Trophoblast cell (in vitro differentiated cells and primary cell): Measurements from ENCODE around the gene KIAA0930.

Experiments used
- DNase-seq, 2 donors: peaks; one replicate each; pipeline ENCODE4 v3.0.0-alpha.2; 2016
- H2AFZ ChIP-seq: 2 replicates; pipeline ENCODE4 v1.6.1; 2013; ENCODE audit warnings: low read length, moderate library complexity, mild to moderate bottlenecking; ENCODE audit not compliant: insufficient read depth, poor library complexity
- H2AK5ac ChIP-seq: 2 replicates; pipeline ENCODE4 v1.6.1; 2013; ENCODE audit warnings: mild to moderate bottlenecking, low read length
- H2BK120ac ChIP-seq: 2 replicates; pipeline ENCODE4 v1.6.1; 2013; ENCODE audit warnings: low read length, mild to moderate bottlenecking, moderate library complexity; ENCODE audit not compliant: insufficient read depth, poor library complexity
- H2BK12ac ChIP-seq: 2 replicates; pipeline ENCODE4 v1.6.1; 2013; ENCODE audit warnings: mild to moderate bottlenecking, low read length, moderate library complexity
- H2BK5ac ChIP-seq: 2 replicates; pipeline ENCODE4 v1.6.1; 2013; ENCODE audit warnings: low read length, low read depth, moderate library complexity, mild to moderate bottlenecking; ENCODE audit not compliant: poor library complexity
- H3K14ac ChIP-seq: 2 replicates; pipeline ENCODE4 v1.6.1; 2013; ENCODE audit warnings: mild to moderate bottlenecking, low read length
- H3K18ac ChIP-seq: 2 replicates; pipeline ENCODE4 v1.6.1; 2013; ENCODE audit warnings: mild to moderate bottlenecking, low read length
- H3K23ac ChIP-seq: 2 replicates; pipeline ENCODE4 v1.6.1; 2013; ENCODE audit warnings: low read length
- H3K27ac ChIP-seq: 2 replicates; pipeline ENCODE4 v1.5.1; 2013; ENCODE audit warnings: low read depth, mild to moderate bottlenecking, inconsistent platforms, low read length, moderate library complexity
- H3K27me3 ChIP-seq: 2 replicates; pipeline ENCODE4 v1.6.1; 2013; ENCODE audit warnings: inconsistent platforms, mild to moderate bottlenecking, low read length, moderate library complexity; ENCODE audit not compliant: insufficient read depth
- H3K36me3 ChIP-seq, 2 experiments: 1 replicate in 1 of 2; 2 replicates in 1 of 2; pipeline ENCODE4 v1.6.1; 2013; ENCODE audit warnings: low read length in 2 of 2, mild to moderate bottlenecking in 2 of 2, moderate library complexity in 1 of 2; ENCODE audit not compliant: insufficient read depth in 2 of 2, control insufficient read depth in 1 of 2
- H3K4ac ChIP-seq: 2 replicates; pipeline ENCODE4 v1.6.1; 2013; ENCODE audit warnings: low read depth, mild to moderate bottlenecking, low read length, moderate library complexity
- H3K4me1 ChIP-seq, 2 experiments: 1 replicate in 1 of 2; 2 replicates in 1 of 2; pipeline ENCODE4 v1.6.1; 2013; ENCODE audit warnings: low read length in 2 of 2, mild to moderate bottlenecking in 2 of 2, moderate library complexity in 1 of 2; ENCODE audit not compliant: insufficient read depth in 2 of 2, control insufficient read depth in 1 of 2
- H3K4me2 ChIP-seq: 2 replicates; pipeline ENCODE4 v1.6.1; 2013; ENCODE audit warnings: inconsistent platforms, mild to moderate bottlenecking, low read length, moderate library complexity
- H3K4me3 ChIP-seq: 2 replicates; pipeline ENCODE4 v1.5.1; 2013; ENCODE audit warnings: mild to moderate bottlenecking, low read depth, low read length, inconsistent platforms
- H3K79me1 ChIP-seq: one replicate; pipeline ENCODE4 v1.6.1; 2013; ENCODE audit warnings: low read length
- H3K79me2 ChIP-seq: 2 replicates; pipeline ENCODE4 v1.6.1; 2013; ENCODE audit warnings: low read length, mild to moderate bottlenecking; ENCODE audit not compliant: control insufficient read depth, insufficient read depth, poor library complexity
- H3K9ac ChIP-seq: 2 replicates; pipeline ENCODE4 v1.6.1; 2013; ENCODE audit warnings: mild to moderate bottlenecking, low read length
- H3K9me3 ChIP-seq: 2 replicates; pipeline ENCODE4 v1.6.1; 2013; ENCODE audit warnings: low read depth, mild to moderate bottlenecking, control low read depth, inconsistent platforms, low read length; ENCODE audit not compliant: insufficient read depth
- H4K12ac ChIP-seq: 2 replicates; pipeline ENCODE4 v1.6.1; 2013; ENCODE audit warnings: low read depth, mild to moderate bottlenecking, low read length, moderate library complexity
- H4K8ac ChIP-seq: 2 replicates; pipeline ENCODE4 v1.6.1; 2013; ENCODE audit warnings: low read depth, mild to moderate bottlenecking, low read length, moderate library complexity
- H4K91ac ChIP-seq: one replicate; pipeline ENCODE4 v1.6.1; 2013; ENCODE audit warnings: low read depth, mild to moderate bottlenecking, low read length, moderate library complexity
- WGBS: extraction: QIAGEN DNeasy Blood & Tissue Kit; methylation state at CpG from one replicate; pipeline ENCODE4 v1.1.7; 2013; ENCODE audit warnings: missing lambda C conversion rate; ENCODE audit not compliant: insufficient read length, insufficient coverage; ENCODE audit errors: extremely low coverage; 5-methylcytosine and 5-hydroxymethylcytosine counted together

The KIAA0930 gene

GRCh38 chr22:45166932-45167331 lies 73.8 kb downstream of the KIAA0930 start:
- peaks cover 0 to 6% of the 10 kb centered on the region in 2 experiments for H3K4me1 ChIP-seq
- peaks cover 27% of the 10 kb centered on the region for H3K79me2 ChIP-seq
- DNase-seq: no peak
- no CpG with 5 or more reads among the region's 5 CpGs for WGBS
- no peak overlapping the region for H3K27ac ChIP-seq
- H3K18ac ChIP-seq: no peak overlapping the region
- no peaks in the 10 kb centered on the region for H3K9me3 ChIP-seq
- H3K79me1 ChIP-seq: peaks cover 20% of the 10 kb centered on the region
- no peak overlapping the region for H3K23ac ChIP-seq
- H4K8ac ChIP-seq: no peak overlapping the region
- no peak overlapping the region for H3K14ac ChIP-seq
- H2BK12ac ChIP-seq: no peak overlapping the region
- no peak overlapping the region for H3K4me3 ChIP-seq
- H3K27me3 ChIP-seq: no peaks in the 10 kb centered on the region
- H2AFZ ChIP-seq: no peak overlapping the region
- no peak overlapping the region for H3K4me2 ChIP-seq
- H3K9ac ChIP-seq: no peak overlapping the region
- H4K91ac ChIP-seq: no peak overlapping the region
- H3K36me3 ChIP-seq: peaks cover 18 to 25% of the 10 kb centered on the region in 2 experiments
- no peak overlapping the region for H4K12ac ChIP-seq
- H2AK5ac ChIP-seq: no peak overlapping the region
- H2BK120ac ChIP-seq: no peak overlapping the region
- no peak overlapping the region for H2BK5ac ChIP-seq
- peak overlapping the region; percentile 16 for H3K4ac ChIP-seq

GRCh38 chr22:45164270-45165088 lies 76.2 kb downstream of the KIAA0930 start:
- Histone ChIP-seq H3K9me3 (no peaks in the 10 kb centered on the region), H3K4me1 (peaks cover 3 to 10% of the 10 kb centered on the region in 2 experiments), H3K14ac (peak overlapping the region; percentile 99), H3K79me2 (peaks cover 25% of the 10 kb centered on the region), H4K8ac (peak overlapping the region; percentile 97), H3K4me2 (peak overlapping the region; percentile 75), H3K4ac (peak overlapping the region; percentile 100), H2AK5ac (peak overlapping the region; percentile 95), H4K12ac (peak overlapping the region; percentile 99), H2AFZ (peak overlapping the region; percentile 98), H2BK120ac (peak overlapping the region; percentile 96), H3K36me3 (peaks cover 7 to 9% of the 10 kb centered on the region in 2 experiments), H3K4me3 (peak overlapping the region; percentile 93), H3K18ac (peak overlapping the region; percentile 99), H3K27ac (peak overlapping the region; percentile 91), H2BK12ac (peak overlapping the region; percentile 83), H3K27me3 (no peaks in the 10 kb centered on the region), H2BK5ac (peak overlapping the region; percentile 97), H3K23ac (no peak overlapping the region), H3K79me1 (peaks cover 25% of the 10 kb centered on the region), H4K91ac (peak overlapping the region; percentile 98), H3K9ac (peak overlapping the region; percentile 91)
- WGBS: no CpG with 5 or more reads among the region's 59 CpGs
- DNase-seq: peak in 1 of 2 donors; percentile 42

- Histone ChIP-seq H4K12ac (peak within 1 kb of the TSS; percentile 99), H2AFZ (peak within 1 kb of the TSS; percentile 98), H3K4me3 (peak within 1 kb of the TSS; percentile 93), H3K36me3 (peaks cover 3 to 5% of the 10 kb centered on the region in 2 experiments), H4K91ac (peak within 1 kb of the TSS; percentile 98), H3K23ac (no peak within 1 kb of the TSS), H3K79me2 (peaks cover 25% of the 10 kb centered on the region), H3K9me3 (no peaks in the 10 kb centered on the region), H3K18ac (peak within 1 kb of the TSS; percentile 99), H3K4me2 (peak within 1 kb of the TSS; percentile 98), H2BK5ac (peak within 1 kb of the TSS; percentile 97), H3K4ac (peak within 1 kb of the TSS; percentile 100), H3K9ac (peak within 1 kb of the TSS; percentile 99), H2BK120ac (peak within 1 kb of the TSS; percentile 96), H3K27me3 (no peaks in the 10 kb centered on the region), H3K14ac (peak within 1 kb of the TSS; percentile 99), H3K27ac (peak within 1 kb of the TSS; percentile 91), H3K4me1 (peaks cover 3 to 14% of the 10 kb centered on the region in 2 experiments), H2BK12ac (peak within 1 kb of the TSS; percentile 83), H3K79me1 (peaks cover 25% of the 10 kb centered on the region), H2AK5ac (peak within 1 kb of the TSS; percentile 95), H4K8ac (peak within 1 kb of the TSS; percentile 97)
- peak; percentile 97 to 99 for DNase-seq
- WGBS: no CpG with 5 or more reads among the region's 100 CpGs
These were observed 77.0 kb downstream of the KIAA0930 start, which contains the start of gene NUP50 for GRCh38 chr22:45163451-45164269. NUP50 (plus strand) TSS chr22:45163925; CDS start chr22:45168178, 4,253 bp downstream.

GRCh38 chr22:45163099-45163450 lies 77.6 kb downstream of the KIAA0930 start:
- Histone ChIP-seq H3K27ac (peak overlapping the region; percentile 85), H2AK5ac (peak overlapping the region; percentile 31), H4K8ac (peak overlapping the region; percentile 77), H3K36me3 (peaks cover 2 to 3% of the 10 kb centered on the region in 2 experiments), H3K79me2 (peaks cover 25% of the 10 kb centered on the region), H3K4me1 (peaks cover 4 to 15% of the 10 kb centered on the region in 2 experiments), H2AFZ (peak overlapping the region; percentile 57), H3K4me2 (peak overlapping the region; percentile 98), H3K9me3 (no peaks in the 10 kb centered on the region), H3K9ac (peak overlapping the region; percentile 99), H3K18ac (peak overlapping the region; percentile 76), H3K27me3 (no peaks in the 10 kb centered on the region), H3K14ac (peak overlapping the region; percentile 76), H3K4ac (peak overlapping the region; percentile 51), H2BK12ac (peak overlapping the region; percentile 25), H4K91ac (peak overlapping the region; percentile 78), H3K79me1 (peaks cover 25% of the 10 kb centered on the region), H2BK120ac (peak overlapping the region; percentile 87), H3K4me3 (peak overlapping the region; percentile 86), H3K23ac (no peak overlapping the region), H4K12ac (peak overlapping the region; percentile 71), H2BK5ac (peak overlapping the region; percentile 70)
- no CpG with 5 or more reads among the region's 13 CpGs for WGBS
- DNase-seq: peak; percentile 57 to 69
